Endothelial cell of umbilical vein (primary cell): ENCODE data around the gene UNC5A. TPM values are rescaled to one million over a fixed set of nuclear protein-coding genes. Genes with fewer than 3 reads are reported as not detected.

Experiments
- BruUV-seq: library from RNA; stranded (reverse); fragments of 400-500 nt; replicated peaks from 2 replicates; lab custom pipeline; 2021; lab: Mats Ljungman, UMichigan
- CTCF ChIA-PET: fragments of 300-600, 350-600 bp; sonication (Branson Sonifier 250); formaldehyde crosslinking; loops from one replicate; lab custom pipeline; 2021; ENCODE audit warnings: antibody characterized with exemption, inconsistent platforms; lab: Charles Lee
- POLR2A ChIA-PET: fragments of 300-600, 350-600 bp; sonication (Branson Sonifier 250); formaldehyde crosslinking; loops from one replicate; lab custom pipeline; 2021; ENCODE audit warnings: antibody characterized with exemption, inconsistent platforms; lab: Charles Lee
- DNase-seq: peaks from one replicate; pipeline ENCODE4 v3.0.0-alpha.2; 2011; ENCODE audit warnings: low read depth, low spot score
- FAIRE-seq: peaks from 2 replicates; lab custom pipeline; 2011; peaks lifted over from hg19 to GRCh38; lab: Jason Lieb, UNC
- H2AFZ ChIP-seq: 2 replicates; pipeline ENCODE4 v1.6.0; 2012; ENCODE audit warnings: low read depth, low read length, control low read depth, inconsistent platforms
- H3K27ac ChIP-seq: 2 replicates; pipeline ENCODE4 v1.5.1; 2011; ENCODE audit warnings: low read depth, mild to moderate bottlenecking, control low read depth, low read length, moderate library complexity; ENCODE audit not compliant: insufficient read depth
- H3K27me3 ChIP-seq, 2 experiments: 2 replicates each; pipeline versions ENCODE4 v1.6.0 to v1.6.1; 2011; ENCODE audit warnings: low read length in 2 of 2, mixed read lengths in 1 of 2; ENCODE audit not compliant: control insufficient read depth in 2 of 2, insufficient read depth in 2 of 2
- H3K36me3 ChIP-seq, 2 experiments: 2 replicates in 1 of 2; 3 replicates in 1 of 2; pipeline ENCODE4 v1.5.1; 2011; ENCODE audit warnings: low read length in 2 of 2, mild to moderate bottlenecking in 1 of 2, moderate library complexity in 1 of 2; ENCODE audit not compliant: control insufficient read depth in 2 of 2, insufficient read depth in 2 of 2; ENCODE audit errors: extremely low read depth in 1 of 2
- H3K4me1 ChIP-seq: 3 replicates; pipeline ENCODE4 v1.5.1; 2011; ENCODE audit warnings: mild to moderate bottlenecking, low read length; ENCODE audit not compliant: control insufficient read depth, insufficient read depth; ENCODE audit errors: extremely low read depth
- H3K4me2 ChIP-seq: 2 replicates; pipeline ENCODE4 v1.6.1; 2011; ENCODE audit warnings: low read length, control low read depth, mixed read lengths; ENCODE audit not compliant: insufficient read depth
- H3K4me3 ChIP-seq, 3 experiments: fragments of 200-600 bp in 1 of 3; sonication (generic), shearing (Covaris generic) in 1 of 3; replicated peaks in 1 of 3; 2 replicates each; pipeline ENCODE4 v1.5.1; 2011 to 2016; ENCODE audit warnings: control low read depth in 3 of 3, low read length in 3 of 3, mild to moderate bottlenecking in 2 of 3, inconsistent platforms in 1 of 3, low read depth in 1 of 3, moderate library complexity in 1 of 3; ENCODE audit not compliant: insufficient read depth in 1 of 3
- H3K79me2 ChIP-seq: 2 replicates; pipeline ENCODE4 v1.6.0; 2012; ENCODE audit warnings: low read length, inconsistent platforms; ENCODE audit not compliant: control insufficient read depth, insufficient read depth
- H3K9ac ChIP-seq: replicated peaks from 2 replicates; pipeline ENCODE3; 2011; ENCODE audit warnings: low read length, control low read depth; ENCODE audit not compliant: insufficient read depth; ENCODE audit errors: extremely low read depth
- H3K9me1 ChIP-seq: replicated peaks from 3 replicates; pipeline ENCODE4 v1.6.0; 2011; ENCODE audit warnings: mild to moderate bottlenecking, low read length; ENCODE audit not compliant: control insufficient read depth, insufficient read depth; ENCODE audit errors: extremely low read depth
- H3K9me3 ChIP-seq: replicated peaks from 2 replicates; pipeline ENCODE4 v1.5.1; 2012; ENCODE audit warnings: low read length, inconsistent platforms; ENCODE audit not compliant: control insufficient read depth, insufficient read depth
- H4K20me1 ChIP-seq: replicated peaks from 2 replicates; pipeline ENCODE3; 2011; ENCODE audit warnings: mild to moderate bottlenecking, low read length; ENCODE audit not compliant: control insufficient read depth, insufficient read depth; ENCODE audit errors: extremely low read depth
- CTCF ChIP-seq, 2 donors: IDR thresholded peaks; 1 replicate in 1 of 2; 2 replicates in 1 of 2; pipeline ENCODE4 v1.5.1; 2011; ENCODE audit warnings: low read length in 2 of 2, mild to moderate bottlenecking in 2 of 2, moderate library complexity in 2 of 2, control low read depth in 1 of 2, inconsistent platforms in 1 of 2, low read depth in 1 of 2; ENCODE audit not compliant: insufficient read depth in 1 of 2; ENCODE audit errors: extremely low read depth in 1 of 2
- EZH2 ChIP-seq: IDR thresholded peaks from 2 replicates; pipeline ENCODE4 v1.6.1; 2012; ENCODE audit warnings: borderline replicate concordance, low read depth, mild to moderate bottlenecking, moderate library complexity, low read length, inconsistent platforms; ENCODE audit not compliant: severe bottlenecking
- FOS ChIP-seq: IDR thresholded peaks from 2 replicates; pipeline ENCODE4 v1.6.1; 2011; ENCODE audit warnings: mild to moderate bottlenecking, low read length, moderate library complexity, borderline replicate concordance; ENCODE audit not compliant: insufficient read depth
- GATA2 ChIP-seq: IDR thresholded peaks from 2 replicates; pipeline ENCODE4 v1.7.0; 2011; ENCODE audit warnings: low read depth, mild to moderate bottlenecking, moderate library complexity, mixed read lengths, low read length; ENCODE audit not compliant: insufficient read length, insufficient read depth
- JUN ChIP-seq: IDR thresholded peaks from 2 replicates; pipeline ENCODE4 v1.6.1; 2011; ENCODE audit warnings: borderline replicate concordance, low read depth; ENCODE audit not compliant: insufficient read length, insufficient read depth
- MAX ChIP-seq: IDR thresholded peaks from 2 replicates; pipeline ENCODE4 v1.6.1; 2011; ENCODE audit not compliant: insufficient read depth, insufficient read length
- MYC ChIP-seq: IDR thresholded peaks from one replicate; pipeline ENCODE4 v1.6.1; 2011; ENCODE audit warnings: mild to moderate bottlenecking, low read depth, low read length
- POLR2A ChIP-seq: IDR thresholded peaks from 2 replicates; pipeline ENCODE4 v1.6.1; 2012; ENCODE audit warnings: low read depth, mild to moderate bottlenecking, control low read depth, low read length
- POLR2AphosphoS5 ChIP-seq: IDR thresholded peaks from 2 replicates; pipeline ENCODE4 v1.6.1; 2012; ENCODE audit warnings: low read depth, mild to moderate bottlenecking, control low read depth, low read length, moderate library complexity; ENCODE audit not compliant: insufficient read depth
- dilution Hi-C: fragments of 300-500 bp; cut with MboI; formaldehyde crosslinking; loops from one replicate; pipeline ENCODE4 v1.15.0; 2019; ENCODE audit warnings: low sequenced_read_pairs; ENCODE audit not compliant: extremely low pct_ligation_motif_present
- intact Hi-C: fragments of 100-400 bp; cut with micrococcal nuclease; formaldehyde crosslinking; loops from one replicate; pipeline ENCODE4 v1.10.0; 2022
- polyA plus RNA-seq, 4 experiments: library from polyadenylated mRNA; depleted of rRNA in 3 of 4; stranded (reverse) in 3 of 4; unstranded in 1 of 4; fragments of >200 nt; gene quantifications; 2 replicates each; pipeline versions ENCODE4 v1.2.1 to v1.2.3, GENCODE V29; 2011 to 2012; ENCODE audit warnings: missing spikeins in 1 of 4
- total RNA-seq: library from RNA; stranded (reverse); gene quantifications from 2 replicates; pipeline ENCODE4 v1.2.3, GENCODE V29; 2021

Gene UNC5A
- total and polyA plus RNA-seq, 2 donors (not counting 3 experiments of a cell fraction or from before 2014, with no cell fraction given): 0.08 to 0.22 TPM

GRCh38 chr5:176892663-176893062 lies 82.3 kb downstream of the UNC5A start:
- no peak for FAIRE-seq
- no peak overlapping the region for H3K4me3 ChIP-seq
- no peaks in the 10 kb centered on the region for H3K9me3 ChIP-seq
- H3K36me3 ChIP-seq: no peaks in the 10 kb centered on the region
- no peak overlapping the region for H3K9ac ChIP-seq
- BruUV-seq: no TSS peak
- no peak overlapping the region for H3K4me2 ChIP-seq
- intact Hi-C loops (no loop called here), dilution Hi-C loops (no loop called here)
- no peaks in the 10 kb centered on the region for H3K79me2 ChIP-seq
- no peak overlapping the region for H3K27ac ChIP-seq
- CTCF ChIA-PET: interaction anchor here (0.7 to 1.9 kb wide), 3 partner anchors 19 to 235 kb away, joined by 3 to 7 read pairs (median 3); no protein-coding TSS in a partner anchor
- H3K9me1 ChIP-seq: no peaks in the 10 kb centered on the region
- no peaks in the 10 kb centered on the region for H3K4me1 ChIP-seq
- H3K27me3 ChIP-seq: peaks cover 2% of the 10 kb centered on the region in 2 experiments
- no peak for TF ChIP-seq JUN
- TF ChIP-seq POLR2A: no peak
- TF ChIP-seq MYC: no peak
- no peak for TF ChIP-seq CTCF (IDR thresholded peaks at IDR 0.05; ENCODE audit: extremely low read depth in 1 of 2, insufficient read depth in 1 of 2, low read depth in 1 of 2, low read length in 2 of 2)
- no peak for TF ChIP-seq EZH2
- TF ChIP-seq FOS: no peak
- no peak for TF ChIP-seq POLR2AphosphoS5
- TF ChIP-seq GATA2: no peak
- TF ChIP-seq MAX: no peak
- no peaks in the 10 kb centered on the region for H4K20me1 ChIP-seq
- POLR2A ChIA-PET: no interaction called here
- no peak for DNase-seq
- no peak overlapping the region for H2AFZ ChIP-seq
